NCI-H2107 treated with DMSO at 0.1 percent for 48 hours (cell line): ENCODE results near the gene NELL2.
"Not testable (repeated sequence)": the region's sequence is repeated elsewhere in the genome, so short reads cannot be mapped to it uniquely, and the experiment has no call there.

Experiments used
- DNase-seq: peaks from one replicate; lab custom pipeline; 2025; ENCODE audit not compliant: unreplicated experiment; lab: John Stamatoyannopoulos, UW

Gene NELL2

GRCh38 chr12:44875954-44876543 lies at the start of gene NELL2:
Gene NELL2, minus strand, starts transcription at chr12:44876315. Its CDS starts 446 bp downstream, at chr12:44875869.
- DNase-seq = no peak

GRCh38 chr12:44921736-44922135 lies 45.6 kb upstream of the NELL2 start:
- no peak for DNase-seq

- no peak for DNase-seq
Measured at GRCh38 chr12:44917141-44917540, 41.0 kb upstream of the NELL2 start.

- DNase-seq = no peak
Measured at GRCh38 chr12:44915958-44916357, 39.8 kb upstream of the NELL2 start.

- DNase-seq = no peak
Measured at GRCh38 chr12:44904321-44904720, 28.2 kb upstream of the NELL2 start.

GRCh38 chr12:44898108-44898507 lies 22.0 kb upstream of the NELL2 start:
- not testable (repeated sequence) for DNase-seq

GRCh38 chr12:44889926-44890325 lies 13.8 kb upstream of the NELL2 start:
- no peak for DNase-seq

GRCh38 chr12:44889162-44889561 lies 13.0 kb upstream of the NELL2 start:
- DNase-seq = no peak

GRCh38 chr12:44885902-44886301 lies 9.8 kb upstream of the NELL2 start:
- DNase-seq = no peak

- no peak for DNase-seq
Measured at GRCh38 chr12:44881197-44881596, 5.1 kb upstream of the NELL2 start.

GRCh38 chr12:44876544-44877410 lies 662 bp upstream of the NELL2 start:
- DNase-seq = no peak

- DNase-seq = no peak
Measured at GRCh38 chr12:44875417-44875953, 630 bp downstream of the NELL2 start.

- DNase-seq = no peak
Measured at GRCh38 chr12:44874981-44875416, 1.1 kb downstream of the NELL2 start.

GRCh38 chr12:44873898-44874297 lies 2.2 kb downstream of the NELL2 start:
- no peak for DNase-seq

GRCh38 chr12:44869503-44869902 lies 6.6 kb downstream of the NELL2 start:
- DNase-seq = no peak

GRCh38 chr12:44863867-44864266 lies 12.2 kb downstream of the NELL2 start:
- DNase-seq = no peak

- DNase-seq = no peak
Measured at GRCh38 chr12:44859998-44860689, 16.0 kb downstream of the NELL2 start.

- no peak for DNase-seq
Measured at GRCh38 chr12:44858226-44858855, 17.8 kb downstream of the NELL2 start.

- DNase-seq = no peak
Measured at GRCh38 chr12:44852483-44852882, 23.6 kb downstream of the NELL2 start.

- DNase-seq = no peak
Measured at GRCh38 chr12:44851586-44851985, 24.5 kb downstream of the NELL2 start.

- DNase-seq = no peak
Measured at GRCh38 chr12:44848703-44849085, 27.4 kb downstream of the NELL2 start.
